Measurements from ENCODE around the gene ASTN2. TPM values are rescaled to one million over a fixed set of nuclear protein-coding genes. Genes with fewer than 3 reads are reported as not detected.

ASTN2 gene
- total and polyA plus RNA-seq, 10 of the 15 experiments (the other 5 are each of a cell fraction or from before 2014, with no cell fraction given), result 1.4 to 15.7 (median 7.0) TPM

DNA sequence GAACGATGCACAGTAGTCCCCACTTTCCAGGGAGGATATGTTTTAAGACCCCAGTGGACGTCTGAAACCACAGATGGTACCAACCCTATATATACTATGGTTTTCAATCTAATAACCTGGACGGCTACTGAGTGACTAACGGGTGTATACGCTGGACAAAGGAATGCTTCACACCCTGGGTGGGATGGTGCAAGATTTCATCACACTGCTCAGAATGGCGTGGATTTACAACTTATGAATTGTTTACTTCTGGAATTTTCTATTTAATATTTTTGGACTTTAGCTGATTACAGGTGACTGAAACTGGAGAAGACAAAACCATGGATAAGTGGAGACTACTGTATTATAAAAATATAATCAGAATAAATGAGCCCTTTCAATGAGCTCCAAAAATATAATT lies 875.3 kb downstream of the ASTN2 start (continued):
- TF ChIP-seq SREBF2 (IDR thresholded peaks at IDR 0.05; ENCODE audit: low read length), result no peak
- no peak for TF ChIP-seq BRCA1 (IDR thresholded peaks at IDR 0.05; ENCODE audit: low read depth, low read length)

DNA sequence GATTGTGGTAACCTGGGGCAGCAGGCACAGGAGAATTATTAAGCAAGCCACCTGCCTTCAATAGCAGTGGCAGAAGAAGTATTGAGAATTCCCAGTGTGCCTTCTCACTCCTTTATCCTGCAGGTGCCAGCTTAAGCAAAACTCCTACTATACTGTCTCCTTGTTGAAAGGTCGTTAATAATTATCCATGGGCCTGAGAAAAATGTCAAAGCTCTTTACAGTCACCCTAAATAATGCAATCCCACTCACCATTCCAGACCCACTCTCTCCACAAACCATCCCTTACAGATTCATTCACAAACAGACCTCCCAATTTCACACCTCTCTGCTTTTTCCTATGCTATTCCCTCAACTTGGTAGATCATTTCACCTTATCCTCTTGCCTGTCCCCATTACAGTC lies 889.2 kb downstream of the ASTN2 start:
- ATAC-seq (no peak), DNase-seq (ENCODE audit: low read depth, low spot score) (no peak), FAIRE-seq (no peak)
- Histone ChIP-seq H3K4me1 (ENCODE audit: control insufficient read depth, insufficient read depth, low read length) (no peaks in the 10 kb centered on the region; the same call in 1 of the 2 replicates), H3K27me3 (replicated peaks in 1 of 2; ENCODE audit: control insufficient read depth in 2 of 2, insufficient read depth in 2 of 2, low read length in 1 of 2) (no peaks in the 10 kb centered on the region), H3K9ac (ENCODE audit: control insufficient read depth, insufficient read depth, low read length) (no peak overlapping the region), H3K27ac (ENCODE audit: control insufficient read depth, insufficient read depth) (no peak overlapping the region), H2AFZ (ENCODE audit: control insufficient read depth, low read depth, low read length) (no peak overlapping the region), H3K4me2 (ENCODE audit: control insufficient read depth, insufficient read depth) (no peak overlapping the region), H3K36me3 (ENCODE audit: control insufficient read depth in 2 of 2, insufficient read depth in 2 of 2, low read length in 1 of 2) (no peaks in the 10 kb centered on the region), H3K79me2 (ENCODE audit: control insufficient read depth, insufficient read depth, low read length) (no peaks in the 10 kb centered on the region), H3K4me3 (no peak overlapping the region), H4K20me1 (ENCODE audit: control insufficient read depth, insufficient read depth) (no peaks in the 10 kb centered on the region), H3K9me3 (replicated peaks; ENCODE audit: control insufficient read depth, insufficient read depth, low read length) (peaks cover 4% of the 10 kb centered on the region; the same call in 2 of the 3 replicates)
- TF ChIP-seq TAF1 (IDR thresholded peaks at IDR 0.05; ENCODE audit: borderline replicate concordance, low read depth, low read length) (no peak), SMAD5 (IDR thresholded peaks at IDR 0.05; ENCODE audit: low read depth) (no peak), EED (IDR thresholded peaks at IDR 0.05; ENCODE audit: low read depth) (no peak)
- TF ChIP-seq, protein P1, sequence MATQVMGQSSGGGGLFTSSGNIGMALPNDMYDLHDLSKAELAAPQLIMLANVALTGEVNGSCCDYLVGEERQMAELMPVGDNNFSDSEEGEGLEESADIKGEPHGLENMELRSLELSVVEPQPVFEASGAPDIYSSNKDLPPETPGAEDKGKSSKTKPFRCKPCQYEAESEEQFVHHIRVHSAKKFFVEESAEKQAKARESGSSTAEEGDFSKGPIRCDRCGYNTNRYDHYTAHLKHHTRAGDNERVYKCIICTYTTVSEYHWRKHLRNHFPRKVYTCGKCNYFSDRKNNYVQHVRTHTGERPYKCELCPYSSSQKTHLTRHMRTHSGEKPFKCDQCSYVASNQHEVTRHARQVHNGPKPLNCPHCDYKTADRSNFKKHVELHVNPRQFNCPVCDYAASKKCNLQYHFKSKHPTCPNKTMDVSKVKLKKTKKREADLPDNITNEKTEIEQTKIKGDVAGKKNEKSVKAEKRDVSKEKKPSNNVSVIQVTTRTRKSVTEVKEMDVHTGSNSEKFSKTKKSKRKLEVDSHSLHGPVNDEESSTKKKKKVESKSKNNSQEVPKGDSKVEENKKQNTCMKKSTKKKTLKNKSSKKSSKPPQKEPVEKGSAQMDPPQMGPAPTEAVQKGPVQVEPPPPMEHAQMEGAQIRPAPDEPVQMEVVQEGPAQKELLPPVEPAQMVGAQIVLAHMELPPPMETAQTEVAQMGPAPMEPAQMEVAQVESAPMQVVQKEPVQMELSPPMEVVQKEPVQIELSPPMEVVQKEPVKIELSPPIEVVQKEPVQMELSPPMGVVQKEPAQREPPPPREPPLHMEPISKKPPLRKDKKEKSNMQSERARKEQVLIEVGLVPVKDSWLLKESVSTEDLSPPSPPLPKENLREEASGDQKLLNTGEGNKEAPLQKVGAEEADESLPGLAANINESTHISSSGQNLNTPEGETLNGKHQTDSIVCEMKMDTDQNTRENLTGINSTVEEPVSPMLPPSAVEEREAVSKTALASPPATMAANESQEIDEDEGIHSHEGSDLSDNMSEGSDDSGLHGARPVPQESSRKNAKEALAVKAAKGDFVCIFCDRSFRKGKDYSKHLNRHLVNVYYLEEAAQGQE (IDR thresholded peaks at IDR 0.05; ENCODE audit: low read depth, low read length), result no peak
- ChIA-PET CTCF (no interaction called here), SMC1A (ENCODE audit: uncharacterized antibody, unreplicated experiment) (no interaction called here), POLR2A (no interaction called here), RAD21 (ENCODE audit: unreplicated experiment) (no interaction called here)
- in situ Hi-C loops (cut with MboI) (no loop called here), intact Hi-C loops (cut with micrococcal nuclease; ENCODE audit: unreplicated experiment) (no loop called here)
- no TSS peak for BruUV-seq (replicated peaks)
- WGBS (ENCODE audit: insufficient coverage, insufficient replicate concordance, low lambda C conversion rate, missing lambda C conversion rate), result 11% methylated on average over 1 of the region's 1 CpG
